ENCODE results near the gene PATL2.

- TF ChIP-seq CTCF (IDR thresholded peaks at IDR 0.05) (no peak), POLR2A (IDR thresholded peaks at IDR 0.05) (no peak)
Measured at GRCh38 chr15:44710236-44711095, 657 bp downstream of the PATL2 start.

All from testis (tissue), 2 donors.